COLO668 (cell line): Measurements from ENCODE around the gene CACNA1F.
A peak's percentile ranks its signal among the peaks of the same experiment; 100 is the strongest.

Experiments
- DNase-seq: peaks from one replicate; lab custom pipeline; 2025; ENCODE audit not compliant: unreplicated experiment; lab: John Stamatoyannopoulos, UW

The CACNA1F gene

DNA sequence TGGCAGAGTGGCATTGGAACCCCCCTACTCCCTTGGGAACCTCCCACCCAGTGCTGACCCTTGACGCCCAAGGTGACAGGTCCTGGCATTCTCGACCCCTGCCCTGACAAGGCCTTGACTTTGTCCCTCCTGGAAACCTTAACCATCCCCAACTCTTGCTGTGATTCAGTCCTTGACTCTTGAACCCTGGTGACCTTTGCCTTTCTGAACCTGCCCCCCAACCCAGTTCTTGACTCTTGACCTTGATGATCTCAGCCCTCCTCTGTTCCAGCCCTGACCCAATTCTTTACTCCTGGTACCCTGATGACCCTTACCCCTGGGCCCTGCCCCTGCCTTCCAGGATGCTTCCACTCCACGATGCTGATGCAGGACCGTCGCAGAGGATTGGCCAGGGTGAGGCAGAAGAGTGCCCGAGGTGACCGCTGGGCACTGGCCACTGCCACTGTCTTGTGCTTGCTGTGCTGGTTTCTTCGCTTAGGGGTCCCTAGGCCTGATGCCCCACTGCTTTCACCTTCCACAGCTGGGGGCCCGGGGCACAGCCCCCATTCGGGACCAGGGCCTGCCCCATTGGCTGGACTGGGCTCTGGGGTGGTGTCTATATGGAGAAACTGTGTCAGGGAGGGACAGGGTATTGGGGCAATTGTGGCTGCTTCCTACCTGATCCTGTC is 1.7 kb downstream of the CACNA1F start:
- DNase-seq = no peak

DNA sequence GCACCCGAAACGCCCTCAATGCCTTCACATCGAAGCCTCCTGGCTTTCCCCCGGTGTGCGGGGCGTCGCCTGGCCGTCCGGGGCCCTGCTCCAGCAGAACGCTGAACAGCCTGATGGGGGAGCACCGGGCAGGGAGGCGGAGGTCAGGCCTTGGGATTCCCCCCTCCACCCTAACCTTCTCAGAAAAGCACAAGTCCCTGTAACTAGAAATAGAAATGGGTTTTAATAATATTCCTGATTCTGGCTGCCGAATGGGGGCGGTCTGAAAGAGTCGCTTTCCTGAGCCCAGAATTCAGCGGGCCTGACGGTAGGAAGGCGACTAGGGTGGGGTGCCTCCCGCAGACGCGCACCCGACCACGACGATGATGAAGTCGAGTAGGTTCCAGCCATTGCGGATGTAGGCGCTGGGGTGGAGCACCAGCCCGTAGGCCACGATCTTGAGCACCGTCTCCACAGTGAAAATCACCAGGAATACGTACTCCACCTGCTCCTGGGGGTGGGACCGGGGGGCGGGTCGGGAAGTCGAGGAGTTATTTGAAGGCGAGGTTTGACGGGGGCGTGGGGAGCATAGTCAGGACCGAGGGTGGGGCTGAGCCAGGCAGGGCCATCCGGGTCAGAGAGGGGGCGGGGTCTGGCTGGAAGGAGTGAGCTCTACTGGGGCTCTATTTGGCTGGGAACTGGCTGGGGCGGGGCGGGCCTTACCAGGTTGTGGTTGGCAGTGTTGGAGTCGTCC is 2.5 kb downstream of the CACNA1F start:
- peak; percentile 67 for DNase-seq

DNA sequence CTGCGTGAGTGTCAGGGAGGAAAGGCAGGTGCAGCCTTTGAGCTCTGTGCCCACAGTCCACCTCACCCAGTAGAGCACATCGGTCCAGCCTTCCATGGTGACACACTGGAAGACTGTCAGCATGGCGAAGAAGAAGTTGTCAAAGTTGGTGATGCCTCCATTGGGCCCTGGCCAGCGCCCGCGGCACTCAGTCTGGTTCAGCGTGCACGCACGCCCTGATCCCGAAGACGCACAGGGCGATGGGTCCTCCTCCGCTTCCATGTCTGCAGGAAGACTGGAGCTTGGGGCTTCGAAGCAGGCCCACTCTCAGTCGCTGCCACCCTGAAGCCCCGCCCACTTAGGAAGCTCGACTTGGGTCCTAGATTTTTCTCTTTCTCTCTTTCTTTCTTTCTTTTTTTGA is 5.0 kb downstream of the CACNA1F start:
- no peak for DNase-seq

DNA sequence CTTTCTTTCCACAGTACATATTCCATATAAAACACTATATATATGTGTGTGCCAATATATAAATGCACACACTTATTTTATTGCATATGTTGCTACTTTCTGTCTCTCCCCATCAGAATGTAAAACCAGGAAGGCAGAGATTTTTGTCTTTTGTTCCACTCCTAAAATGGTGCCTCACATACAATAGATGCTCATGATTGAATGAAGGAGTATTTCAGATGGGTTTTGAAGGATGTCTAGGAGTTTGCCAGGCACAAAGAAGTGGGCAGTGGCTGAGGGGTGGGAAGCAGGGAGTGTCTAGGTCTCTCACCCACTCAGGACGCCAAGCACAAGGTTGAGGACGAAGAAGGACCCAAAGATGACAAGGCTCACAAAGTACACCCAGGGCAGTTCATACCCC is 5.4 kb downstream of the CACNA1F start:
- DNase-seq = no peak

DNA sequence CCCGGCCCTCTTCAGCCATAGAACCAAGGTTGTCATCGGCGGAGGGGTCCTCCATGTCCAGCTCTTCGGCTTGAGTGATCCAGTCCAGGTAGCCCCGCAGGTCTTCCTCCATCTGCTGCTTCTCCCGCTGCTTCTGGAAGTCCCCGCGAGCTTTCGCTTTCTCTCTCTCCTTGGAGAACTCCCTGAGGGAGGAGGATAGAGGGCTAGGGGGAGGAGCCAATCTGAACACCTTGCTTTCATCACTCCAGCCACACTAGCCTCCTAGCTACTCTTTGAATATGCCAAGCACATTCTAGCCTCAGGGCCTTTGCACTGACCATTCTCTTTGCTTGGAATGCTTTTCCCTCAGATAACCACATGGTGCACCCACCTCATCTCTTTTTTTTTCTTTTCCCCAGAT is 6.2 kb downstream of the CACNA1F start:
- no peak for DNase-seq

DNA sequence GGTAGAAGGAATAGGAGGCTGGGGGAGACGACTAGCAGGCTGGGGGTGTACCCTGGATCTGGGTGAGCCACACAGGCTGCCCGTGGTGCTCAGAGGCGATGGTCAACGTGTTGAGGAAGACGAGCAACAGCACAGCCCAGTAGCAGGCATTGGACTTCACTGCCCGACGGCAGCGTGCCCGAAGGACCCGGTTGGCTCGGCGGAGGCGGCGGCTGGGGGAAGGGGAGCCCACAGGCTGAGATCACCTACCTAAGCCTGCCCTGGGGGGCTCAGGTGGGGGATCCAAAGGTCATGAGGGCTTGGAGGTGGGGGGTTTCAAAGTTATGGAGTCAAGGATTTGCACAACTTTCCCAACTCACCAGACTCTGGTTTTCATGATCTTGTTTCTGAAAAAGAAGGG is 7.3 kb downstream of the CACNA1F start:
- DNase-seq = no peak

DNA sequence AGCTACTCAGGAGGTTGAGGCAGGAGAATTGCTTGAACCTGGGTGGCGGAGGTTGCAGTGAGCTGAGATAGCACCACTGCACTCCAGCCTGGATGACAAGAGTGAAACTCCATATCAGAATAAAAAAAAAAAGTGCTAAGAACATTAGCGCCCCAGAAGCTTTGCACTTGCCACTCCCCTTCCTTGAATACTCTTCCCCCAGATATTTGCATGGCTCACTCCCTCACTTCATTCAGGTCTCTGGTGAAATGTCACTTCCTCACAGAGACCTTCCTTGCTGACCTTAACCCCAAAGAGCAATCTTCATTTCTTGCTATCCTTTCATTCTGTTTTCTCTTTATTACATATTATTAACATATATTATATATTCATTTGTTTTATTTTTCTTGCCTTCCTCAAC is 11.3 kb downstream of the CACNA1F start:
- no peak for DNase-seq

DNA sequence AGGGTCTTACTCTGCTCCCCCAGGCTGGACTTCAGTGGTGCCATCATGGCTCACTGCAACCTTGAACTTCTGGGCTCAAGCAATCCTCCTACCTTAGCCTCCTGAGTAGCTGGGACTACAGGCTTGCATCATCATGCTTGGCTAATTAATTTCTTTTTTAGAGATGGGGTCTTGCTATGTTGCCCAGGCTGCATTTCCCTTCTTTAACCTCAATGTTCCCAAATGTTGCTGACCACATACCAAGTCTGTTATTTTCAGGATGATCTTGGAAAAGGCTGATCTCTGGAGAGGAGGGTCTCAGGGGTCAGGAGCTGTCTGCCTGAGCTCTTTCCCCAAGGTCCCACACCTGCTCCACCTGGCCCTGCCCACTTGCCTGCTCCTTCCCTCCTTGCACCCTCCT is 13.0 kb downstream of the CACNA1F start:
- no peak for DNase-seq

DNA sequence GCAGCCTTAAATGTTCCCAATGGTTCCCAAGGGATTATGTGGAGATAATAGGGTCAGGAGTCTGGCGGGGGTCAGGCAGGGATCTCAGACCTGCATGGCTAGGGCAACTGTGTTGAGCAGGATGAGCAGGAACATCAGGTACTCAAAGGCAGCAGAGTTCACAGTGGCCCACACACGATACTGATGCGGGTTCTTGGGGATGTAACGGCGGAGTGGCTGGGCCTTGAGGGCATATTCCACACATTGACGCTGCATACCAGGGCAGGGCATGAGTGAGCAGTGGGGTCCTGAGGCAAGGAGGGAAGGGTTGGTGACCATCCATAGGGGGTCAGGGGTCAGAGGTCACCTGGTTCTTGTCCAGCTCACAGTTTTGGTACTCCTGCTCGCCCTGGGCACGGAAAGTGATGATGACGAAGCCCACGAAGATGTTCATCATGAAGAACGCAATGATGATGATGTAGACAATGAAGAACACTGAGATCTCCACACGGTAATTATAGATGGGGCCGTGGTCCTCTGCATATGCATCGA is 18.1 kb downstream of the CACNA1F start:
- no peak for DNase-seq

DNA sequence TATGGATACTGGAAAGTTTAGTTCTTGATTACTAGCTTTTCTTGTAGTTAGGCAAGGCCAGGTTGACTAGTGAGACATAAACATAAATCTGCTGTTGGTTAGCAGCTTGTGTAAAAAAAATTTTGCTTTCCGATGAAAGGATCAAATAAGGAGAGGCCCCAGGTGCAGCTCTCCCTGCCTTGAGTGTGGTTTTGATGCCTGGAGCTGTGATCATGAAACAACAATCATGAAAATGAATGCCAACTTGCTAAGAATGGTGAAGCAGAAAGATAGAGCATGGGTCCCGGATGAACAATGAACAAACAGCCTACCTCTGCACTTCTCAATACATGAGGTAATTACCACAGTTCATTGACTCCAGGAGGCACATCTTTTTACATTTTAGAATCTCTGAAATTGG is 18.7 kb downstream of the CACNA1F start:
- no peak for DNase-seq

DNA sequence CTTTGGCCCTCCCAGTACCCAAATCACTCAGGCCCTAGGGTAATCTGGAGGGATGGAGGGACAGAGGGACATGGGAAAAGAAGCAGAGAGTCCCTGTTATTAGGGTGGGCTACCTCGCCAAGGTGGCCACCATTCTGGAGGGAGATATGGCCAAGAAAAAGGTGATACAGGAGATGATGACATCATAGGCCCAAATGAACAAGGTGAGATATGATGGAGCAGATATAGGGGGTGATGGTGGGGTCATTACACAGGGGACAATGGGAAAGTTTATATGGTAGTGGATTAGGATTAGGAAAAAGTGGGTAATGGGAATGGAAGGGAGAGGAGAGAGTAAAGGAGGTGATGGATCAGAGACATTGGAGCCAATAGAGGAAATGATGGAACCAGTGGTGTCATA is 20.3 kb downstream of the CACNA1F start:
- DNase-seq = no peak

DNA sequence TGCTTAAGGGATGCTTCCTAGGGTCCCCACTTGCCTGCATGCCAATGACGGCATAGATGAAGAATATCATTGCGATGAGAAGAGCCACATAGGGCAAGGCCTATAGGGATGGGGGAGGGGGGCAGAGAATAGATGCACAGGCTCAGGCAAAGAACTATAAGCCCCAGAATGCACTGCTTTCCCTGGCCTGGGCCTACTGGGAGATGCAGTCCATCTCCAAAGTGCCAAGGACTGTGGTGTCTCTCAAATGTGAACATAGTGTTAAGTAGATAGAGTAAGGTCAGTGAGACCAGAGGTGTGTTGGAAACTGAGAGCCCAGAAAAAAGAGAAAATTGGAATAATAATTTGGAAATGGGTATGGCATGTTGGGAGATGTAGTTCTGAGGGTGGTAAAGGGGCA is 20.9 kb downstream of the CACNA1F start:
- no peak for DNase-seq

DNA sequence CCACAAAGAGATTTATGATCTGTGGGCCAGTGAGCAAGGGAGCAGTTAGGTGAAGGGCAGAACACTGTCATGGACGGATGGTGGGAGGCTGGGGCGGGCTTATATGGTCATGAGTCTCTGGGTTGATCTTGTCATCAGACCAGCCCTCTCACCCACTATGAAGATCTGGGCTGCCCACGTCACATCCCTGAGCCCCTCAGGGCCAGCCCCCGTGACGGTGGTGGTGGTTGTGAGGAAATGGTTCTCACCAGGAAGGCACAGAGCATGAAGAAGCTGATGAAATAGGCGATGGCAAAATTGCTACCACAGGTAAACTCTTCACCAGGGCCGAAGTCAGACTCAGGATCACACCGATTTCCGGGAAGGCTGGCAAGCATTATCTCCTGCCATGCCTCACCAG is 22.1 kb downstream of the CACNA1F start:
- no peak for DNase-seq

DNA sequence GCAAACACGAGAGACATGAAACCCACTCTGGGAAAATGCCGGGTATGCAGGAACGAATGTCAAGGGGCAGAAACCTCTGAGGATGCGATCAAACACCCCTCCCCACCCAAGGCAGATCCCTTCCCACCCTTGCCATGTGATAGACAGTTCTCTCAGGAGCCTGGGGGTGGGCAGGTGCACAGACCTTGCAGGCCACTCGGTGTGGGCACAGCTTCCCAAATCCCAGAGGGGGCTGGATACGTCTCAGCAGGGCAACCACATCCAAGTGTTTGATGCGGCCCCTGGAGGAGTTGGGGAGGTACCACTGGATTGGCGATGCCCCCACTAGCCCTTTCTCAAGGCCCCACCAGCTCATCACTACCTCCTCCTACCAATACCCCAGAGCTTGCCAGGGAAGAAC is 22.7 kb downstream of the CACNA1F start:
- DNase-seq = no peak

DNA sequence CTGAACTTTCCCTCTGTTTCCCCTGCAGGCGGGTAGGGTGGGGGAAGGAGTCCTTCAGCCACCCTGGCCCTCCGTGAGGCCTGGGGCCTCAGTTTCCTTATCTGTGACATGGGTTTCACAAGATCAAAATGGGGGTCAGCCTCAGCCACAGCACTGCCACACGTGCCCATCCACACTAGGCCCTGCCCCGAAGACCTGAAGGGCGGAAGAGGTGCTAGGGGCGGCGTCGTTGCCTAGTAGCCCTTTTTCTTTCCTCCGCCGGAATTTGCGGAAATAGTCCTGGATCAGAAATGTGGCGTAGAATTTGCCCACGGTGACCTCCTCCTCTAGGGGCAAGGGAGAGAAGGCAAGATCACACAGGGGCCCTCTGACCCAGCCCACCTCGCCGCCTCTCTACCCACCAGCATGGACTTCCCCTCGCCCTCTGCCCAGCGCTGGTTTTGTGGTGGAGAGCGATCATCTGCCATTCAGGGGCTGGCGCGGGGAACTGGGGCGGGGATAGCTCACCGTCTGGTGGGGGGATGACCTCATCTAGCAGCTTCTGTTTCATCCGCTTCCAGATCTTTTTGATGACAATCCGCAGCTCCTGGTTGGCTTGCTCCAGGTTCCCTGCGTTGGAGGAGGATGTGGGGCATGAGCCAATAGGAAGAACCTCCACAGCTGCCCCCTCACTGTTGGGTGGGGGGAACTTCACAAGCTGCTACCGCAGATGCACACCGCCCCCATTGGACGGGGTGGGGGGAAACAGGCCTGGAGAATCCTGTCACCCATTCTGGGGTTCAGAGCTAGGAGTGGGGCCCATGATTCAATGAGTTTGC is 23.5 kb downstream of the CACNA1F start:
- peak; percentile 16 for DNase-seq

DNA sequence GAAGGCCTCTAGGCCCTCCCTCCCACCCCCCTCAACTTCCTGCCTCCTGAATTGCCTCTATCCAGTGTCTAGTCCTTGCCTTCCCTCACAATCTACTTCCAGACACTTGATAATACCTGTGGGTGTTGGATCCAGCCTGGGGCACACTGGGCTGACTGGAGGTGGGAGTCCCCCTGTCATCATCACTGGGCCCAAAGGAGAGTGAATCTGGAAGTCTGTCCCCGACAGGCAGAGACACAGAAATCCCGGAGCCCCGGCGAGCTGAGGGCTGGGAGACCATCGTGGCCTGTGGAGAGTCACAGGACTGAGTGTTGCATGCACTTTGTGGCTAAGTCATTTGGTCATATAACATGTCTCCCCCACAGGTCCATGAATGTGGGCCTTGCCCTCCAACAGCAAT is 24.7 kb downstream of the CACNA1F start:
- no peak for DNase-seq

DNA sequence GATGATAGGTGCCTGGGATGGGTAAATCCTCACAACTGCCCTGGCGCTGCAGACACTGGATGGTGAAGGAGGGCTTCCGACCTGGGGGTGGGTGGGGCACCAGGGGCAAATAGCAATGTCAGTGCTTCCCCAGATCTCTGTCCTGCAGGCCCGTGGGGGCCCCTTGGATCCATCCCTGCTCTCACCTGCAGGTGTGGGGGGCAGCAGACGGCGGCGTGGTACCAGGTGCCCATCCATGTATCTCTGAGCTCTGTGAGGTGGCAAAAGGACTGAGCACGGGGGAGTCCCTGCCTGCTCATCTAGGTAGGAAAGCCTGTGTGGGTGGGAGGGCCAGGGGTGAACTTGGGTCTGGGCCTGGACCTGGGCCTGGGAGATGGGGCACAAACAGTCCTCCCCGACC is 26.6 kb downstream of the CACNA1F start:
- DNase-seq = no peak

DNA sequence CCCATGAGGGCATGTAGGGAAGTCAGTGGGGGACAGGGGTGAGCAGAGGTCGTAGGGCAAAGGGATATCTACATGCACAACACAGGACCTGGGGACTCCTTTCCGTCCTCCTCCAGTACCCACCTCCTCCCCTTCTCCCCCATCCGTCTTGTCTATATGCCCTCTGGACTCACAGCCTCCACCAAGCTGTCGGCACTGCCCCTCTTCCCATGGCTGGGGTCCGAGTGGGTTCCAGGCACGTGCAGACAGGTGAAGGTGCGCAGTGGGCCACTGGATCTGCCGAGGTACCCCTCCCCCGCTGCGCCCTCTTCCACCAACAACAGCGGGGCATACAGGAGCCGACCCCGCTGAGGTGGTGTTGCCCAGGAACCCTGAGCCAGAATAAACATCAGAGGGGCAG is 27.7 kb downstream of the CACNA1F start:
- DNase-seq = no peak

DNA sequence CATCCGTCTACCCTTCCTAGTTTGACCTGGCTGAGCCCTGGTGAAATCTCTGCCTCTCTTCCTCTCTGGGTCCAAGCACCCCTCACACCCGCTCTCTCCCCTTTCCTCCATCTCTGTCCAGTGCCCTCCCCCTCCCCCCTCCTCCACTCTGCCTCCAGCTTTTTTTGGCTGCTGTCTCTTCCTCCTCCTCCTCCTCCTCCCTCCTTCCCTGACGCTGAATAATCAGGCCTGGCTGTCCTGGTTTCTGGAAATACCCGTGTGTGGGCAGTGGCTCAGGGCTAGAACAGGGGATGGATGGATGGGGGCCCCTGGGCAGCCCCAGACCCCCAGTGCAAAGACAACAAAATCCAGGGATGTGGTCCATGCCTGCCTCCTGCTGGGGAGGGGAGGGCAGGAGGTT is 28.4 kb downstream of the CACNA1F start:
- DNase-seq = no peak

DNA sequence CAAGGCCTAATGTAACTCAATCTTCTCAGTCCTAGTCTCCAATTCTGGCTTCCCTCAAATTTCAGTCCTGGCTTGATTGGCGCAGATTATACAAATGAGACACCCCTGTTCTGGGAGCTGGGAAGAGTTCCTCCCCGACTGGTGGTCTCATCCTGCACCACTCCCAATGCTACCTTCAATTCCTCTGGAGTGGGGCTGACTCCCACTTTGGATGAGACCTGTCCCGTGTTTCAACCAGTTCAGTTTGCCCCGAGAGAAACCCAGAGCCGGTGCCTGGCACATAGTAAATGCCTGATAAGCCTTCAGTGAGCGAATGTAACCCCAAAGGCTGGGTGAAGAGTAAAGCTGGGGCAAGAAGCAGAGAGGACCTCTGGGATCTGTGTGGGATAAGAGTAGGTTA is 29.1 kb downstream of the CACNA1F start:
- no peak for DNase-seq

DNA sequence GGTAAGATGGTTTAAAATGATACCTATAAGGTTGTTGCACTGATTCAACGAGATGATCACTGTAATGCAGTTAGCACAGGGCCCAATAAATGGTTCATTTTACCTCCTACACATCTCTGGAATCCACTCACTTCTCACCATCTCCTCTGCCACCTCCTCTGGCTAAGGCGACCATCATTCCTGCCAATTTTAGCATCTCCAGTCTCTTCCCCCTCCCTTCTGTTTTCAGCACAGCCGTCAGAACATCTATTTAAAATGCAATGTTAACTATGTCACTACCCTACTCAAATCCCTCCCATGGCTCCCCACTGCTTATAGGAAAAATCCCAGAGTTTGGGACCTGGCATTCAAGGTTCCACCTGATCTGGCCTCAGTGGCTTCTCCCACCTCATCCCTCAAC is 29.6 kb downstream of the CACNA1F start:
- DNase-seq = no peak

DNA sequence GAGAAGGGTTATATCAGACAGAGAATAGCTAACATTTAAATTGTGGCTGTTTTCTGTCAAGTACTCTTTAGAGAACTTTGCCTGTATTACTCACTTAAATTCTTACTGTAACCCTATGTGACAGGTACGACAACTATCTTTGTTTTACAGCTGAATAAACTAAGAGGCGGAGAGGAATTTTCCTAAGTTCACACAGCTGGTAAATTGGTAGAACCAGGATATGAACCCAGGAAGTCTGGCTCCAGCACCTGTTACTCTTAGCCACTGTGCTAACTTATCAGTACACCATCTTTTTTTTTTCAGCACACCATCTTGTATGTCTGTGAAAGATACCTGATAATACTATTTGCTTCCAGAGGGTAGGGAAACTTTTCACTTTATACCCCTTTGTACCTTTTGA is 31.1 kb downstream of the CACNA1F start:
- DNase-seq = no peak
